Hepatocyte (in vitro differentiated cells): ENCODE measurements around the gene KIN. TPM values are rescaled to one million over a fixed set of nuclear protein-coding genes. Genes with fewer than 3 reads are reported as not detected.

Experiments used
- DNase-seq: peaks from one replicate; pipeline ENCODE4 v3.0.0-alpha.2; 2016; ENCODE audit warnings: low spot score
- H2AFZ ChIP-seq: fragments of 200-600 bp; sonication (generic); 2 replicates; pipeline ENCODE4 v1.6.0; 2016; ENCODE audit warnings: antibody characterized with exemption, mild to moderate bottlenecking
- H3K27ac ChIP-seq: fragments of 200-600 bp; sonication (generic); 2 replicates; pipeline ENCODE4 v1.5.1; 2016; ENCODE audit warnings: mild to moderate bottlenecking
- H3K27me3 ChIP-seq: fragments of 200-600 bp; sonication (generic); 2 replicates; pipeline ENCODE4 v1.6.1; 2016
- H3K36me3 ChIP-seq: fragments of 200-600 bp; sonication (generic); replicated peaks from 2 replicates; pipeline ENCODE4 v1.5.1; 2016; ENCODE audit warnings: low read depth; ENCODE audit not compliant: insufficient read depth
- H3K4me1 ChIP-seq: fragments of 200-600 bp; sonication (generic); 2 replicates; pipeline ENCODE4 v1.5.1; 2016; ENCODE audit warnings: mild to moderate bottlenecking, moderate library complexity; ENCODE audit not compliant: insufficient read depth
- H3K4me2 ChIP-seq: fragments of 200-600 bp; sonication (generic); 2 replicates; pipeline ENCODE4 v1.6.0; 2016
- H3K4me3 ChIP-seq: fragments of 200-600 bp; sonication (generic); 2 replicates; pipeline ENCODE4 v1.5.1; 2016; ENCODE audit warnings: mild to moderate bottlenecking
- H3K79me2 ChIP-seq: fragments of 200-600 bp; sonication (generic); 2 replicates; pipeline ENCODE4 v1.6.0; 2017; ENCODE audit warnings: mild to moderate bottlenecking
- H3K9me2 ChIP-seq: fragments of 200-600 bp; sonication (generic); replicated peaks from 2 replicates; pipeline ENCODE4 v1.6.0; 2017; ENCODE audit warnings: mild to moderate bottlenecking; ENCODE audit not compliant: insufficient read depth
- H3K9me3 ChIP-seq: fragments of 200-600 bp; sonication (generic); 2 replicates; pipeline ENCODE4 v1.5.1; 2016; ENCODE audit warnings: low read depth, mild to moderate bottlenecking
- H4K20me1 ChIP-seq: fragments of 200-600 bp; sonication (generic); 2 replicates; pipeline ENCODE4 v1.6.0; 2016; ENCODE audit warnings: mild to moderate bottlenecking; ENCODE audit not compliant: insufficient read depth, poor library complexity, severe bottlenecking
- EZH2 ChIP-seq: fragments of 200-600 bp; sonication (generic); IDR thresholded peaks from 2 replicates; pipeline ENCODE4 v1.6.1; 2016; ENCODE audit warnings: antibody characterized with exemption, mild to moderate bottlenecking, borderline replicate concordance
- EZH2phosphoT487 ChIP-seq: fragments of 200-600 bp; sonication (generic); IDR thresholded peaks from one replicate; pipeline ENCODE4 v1.6.1; 2018; ENCODE audit warnings: antibody characterized with exemption, mild to moderate bottlenecking, low read depth, moderate library complexity; ENCODE audit not compliant: unreplicated experiment, severe bottlenecking
- WGBS: methylation state at CpG from one replicate; pipeline ENCODE4 v1.1.6; 2016; ENCODE audit warnings: low lambda C conversion rate; ENCODE audit errors: missing lambda C conversion rate; 5-methylcytosine and 5-hydroxymethylcytosine counted together
- polyA plus RNA-seq: library from polyadenylated mRNA; unstranded; fragments of >200 nt; fragmentation: Nextera tagmentation; extraction: Ambion mirVana; gene quantifications from 2 replicates; pipeline ENCODE4 v1.2.1, GENCODE V29; 2016
- total RNA-seq: library from RNA; depleted of rRNA; stranded (reverse); fragments of >200 nt; gene quantifications from 2 replicates; pipeline ENCODE4 v1.2.3, GENCODE V29; 2014
- TF ChIP-seq, protein P1 (sequence below): fragments of 200-600 bp; sonication (generic); IDR thresholded peaks from 2 replicates; pipeline ENCODE4 v1.5.1; 2016; ENCODE audit warnings: antibody characterized with exemption, mild to moderate bottlenecking; ENCODE audit not compliant: poor library complexity

KIN gene
- total and polyA plus RNA-seq, 2 experiments from 2014 or later: 10.6 to 11.4 TPM

DNA sequence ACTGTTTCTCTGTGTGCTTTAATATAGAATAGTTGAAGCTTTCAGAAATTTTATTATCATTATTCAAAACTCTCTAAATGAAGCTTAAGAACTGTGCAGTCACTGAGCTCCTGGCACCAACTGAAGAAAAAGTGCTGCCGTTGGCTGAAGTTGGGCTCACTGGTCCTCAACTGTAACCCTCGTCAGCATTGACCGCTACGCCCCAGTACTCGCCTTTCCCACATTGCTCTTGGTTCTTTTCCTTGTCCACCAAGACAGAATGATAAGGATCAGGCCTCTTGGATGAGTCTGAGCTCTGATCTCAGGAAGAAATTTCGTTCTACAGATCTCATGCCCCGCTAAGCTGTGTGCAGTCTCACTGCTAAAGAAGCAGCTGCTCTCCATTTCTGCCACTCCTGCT, 22.6 kb upstream of the KIN start:
- H3K4me2 ChIP-seq: no peak overlapping the region
- WGBS: 79% methylated on average over 7 of the region's 7 CpGs
- TF ChIP-seq EZH2 (no peak), EZH2phosphoT487 (no peak)
- TF ChIP-seq, protein P1, sequence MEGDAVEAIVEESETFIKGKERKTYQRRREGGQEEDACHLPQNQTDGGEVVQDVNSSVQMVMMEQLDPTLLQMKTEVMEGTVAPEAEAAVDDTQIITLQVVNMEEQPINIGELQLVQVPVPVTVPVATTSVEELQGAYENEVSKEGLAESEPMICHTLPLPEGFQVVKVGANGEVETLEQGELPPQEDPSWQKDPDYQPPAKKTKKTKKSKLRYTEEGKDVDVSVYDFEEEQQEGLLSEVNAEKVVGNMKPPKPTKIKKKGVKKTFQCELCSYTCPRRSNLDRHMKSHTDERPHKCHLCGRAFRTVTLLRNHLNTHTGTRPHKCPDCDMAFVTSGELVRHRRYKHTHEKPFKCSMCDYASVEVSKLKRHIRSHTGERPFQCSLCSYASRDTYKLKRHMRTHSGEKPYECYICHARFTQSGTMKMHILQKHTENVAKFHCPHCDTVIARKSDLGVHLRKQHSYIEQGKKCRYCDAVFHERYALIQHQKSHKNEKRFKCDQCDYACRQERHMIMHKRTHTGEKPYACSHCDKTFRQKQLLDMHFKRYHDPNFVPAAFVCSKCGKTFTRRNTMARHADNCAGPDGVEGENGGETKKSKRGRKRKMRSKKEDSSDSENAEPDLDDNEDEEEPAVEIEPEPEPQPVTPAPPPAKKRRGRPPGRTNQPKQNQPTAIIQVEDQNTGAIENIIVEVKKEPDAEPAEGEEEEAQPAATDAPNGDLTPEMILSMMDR: no peak
- no peaks in the 10 kb centered on the region for H3K9me2 ChIP-seq
- no peak overlapping the region for H2AFZ ChIP-seq
- H3K27ac ChIP-seq: no peak overlapping the region
- H4K20me1 ChIP-seq: no peaks in the 10 kb centered on the region
- no peak overlapping the region for H3K4me3 ChIP-seq
- no peaks in the 10 kb centered on the region for H3K36me3 ChIP-seq
- no peaks in the 10 kb centered on the region for H3K9me3 ChIP-seq
- H3K27me3 ChIP-seq: no peaks in the 10 kb centered on the region
- H3K79me2 ChIP-seq: no peaks in the 10 kb centered on the region
- no peak for DNase-seq
- H3K4me1 ChIP-seq: peaks cover 6% of the 10 kb centered on the region

DNA sequence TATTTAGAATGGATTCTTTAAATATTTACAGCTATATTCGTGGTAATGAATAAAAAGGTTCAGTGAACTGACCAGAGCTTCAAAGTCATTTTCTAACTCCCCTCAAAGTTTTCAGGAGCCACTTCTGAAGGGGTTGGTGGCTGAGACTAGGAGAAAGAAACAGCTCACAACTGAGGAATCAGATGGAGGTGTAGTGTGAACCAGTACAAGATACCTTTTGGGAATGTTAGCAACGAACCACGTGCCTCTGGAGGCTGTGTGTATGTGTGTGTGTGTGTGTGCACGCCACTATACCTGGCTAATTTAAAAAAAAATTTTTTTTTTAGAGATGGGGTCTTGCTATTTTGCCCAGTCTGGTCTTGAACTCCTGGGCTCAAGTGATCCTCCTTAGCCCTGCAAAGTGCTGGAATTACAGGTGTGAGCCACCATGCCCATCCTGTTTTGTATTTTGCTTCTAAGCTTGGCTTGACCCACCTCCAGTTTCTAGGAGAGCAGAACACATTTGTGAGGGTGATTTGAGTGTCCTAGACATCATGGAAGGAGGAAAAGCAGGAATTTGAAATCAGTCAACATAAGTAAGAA, 21.0 kb upstream of the KIN start:
- TF ChIP-seq EZH2phosphoT487 (no peak), EZH2 (no peak)
- TF ChIP-seq, protein P1: no peak
- DNase-seq: no peak
- Histone ChIP-seq H3K27me3 (no peaks in the 10 kb centered on the region), H3K4me2 (no peak overlapping the region), H3K36me3 (no peaks in the 10 kb centered on the region), H3K27ac (no peak overlapping the region), H3K4me1 (peaks cover 6% of the 10 kb centered on the region), H3K79me2 (peaks cover 2% of the 10 kb centered on the region), H3K9me3 (no peaks in the 10 kb centered on the region), H3K4me3 (no peak overlapping the region), H3K9me2 (no peaks in the 10 kb centered on the region), H2AFZ (no peak overlapping the region), H4K20me1 (no peaks in the 10 kb centered on the region)
- WGBS: 72% methylated on average over 4 of the region's 4 CpGs

DNA sequence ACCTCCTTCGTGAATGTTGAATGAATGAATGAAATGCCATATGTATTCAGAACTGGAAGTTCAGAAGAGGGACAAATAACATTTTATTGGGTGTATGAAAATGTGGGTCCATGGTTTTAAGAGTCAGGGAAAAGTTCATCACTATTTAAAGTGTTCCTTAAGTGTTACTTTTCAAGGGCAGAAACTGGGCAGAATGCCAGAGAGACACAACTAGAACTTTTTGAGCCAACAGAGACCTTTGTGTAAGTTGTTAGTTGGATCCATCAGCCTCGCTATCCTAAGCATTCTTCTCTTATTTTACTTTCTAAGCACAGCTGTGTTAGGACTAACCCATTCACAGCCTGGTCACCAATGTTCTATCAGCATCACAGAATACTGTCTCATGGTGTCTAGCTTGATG, 16.9 kb upstream of the KIN start:
- Histone ChIP-seq H3K27ac (no peak overlapping the region), H3K36me3 (no peaks in the 10 kb centered on the region), H3K4me2 (no peak overlapping the region), H3K27me3 (no peaks in the 10 kb centered on the region), H3K4me1 (no peaks in the 10 kb centered on the region), H3K9me2 (no peaks in the 10 kb centered on the region), H3K9me3 (no peaks in the 10 kb centered on the region), H4K20me1 (no peaks in the 10 kb centered on the region), H3K79me2 (peaks cover 5% of the 10 kb centered on the region), H2AFZ (no peak overlapping the region), H3K4me3 (no peak overlapping the region)
- TF ChIP-seq EZH2 (no peak), EZH2phosphoT487 (no peak)
- DNase-seq: no peak
- WGBS: 45% methylated on average over 2 of the region's 2 CpGs

DNA sequence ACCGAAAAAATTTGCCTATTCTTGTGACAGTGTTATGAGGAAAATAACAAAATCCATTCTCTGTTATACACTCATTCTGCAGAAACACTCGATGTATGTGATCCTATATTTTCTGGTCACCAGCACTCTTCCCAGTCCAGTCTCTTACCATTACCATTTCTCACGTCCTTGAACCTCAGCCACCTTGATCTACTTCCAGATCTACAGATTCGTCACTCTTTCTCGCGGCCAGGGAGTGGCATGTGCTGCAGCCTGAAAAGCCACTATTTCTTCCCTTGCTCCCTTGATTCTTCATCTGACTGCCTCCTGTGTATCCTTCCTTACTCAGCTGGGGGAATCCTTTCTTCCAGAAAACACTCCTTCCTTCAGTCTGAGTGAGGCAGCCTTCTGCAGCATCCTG, 16.4 kb upstream of the KIN start:
- no peak for DNase-seq
- Histone ChIP-seq H3K4me2 (no peak overlapping the region), H3K9me2 (no peaks in the 10 kb centered on the region), H4K20me1 (no peaks in the 10 kb centered on the region), H3K9me3 (no peaks in the 10 kb centered on the region), H2AFZ (no peak overlapping the region), H3K36me3 (no peaks in the 10 kb centered on the region), H3K4me1 (no peaks in the 10 kb centered on the region), H3K79me2 (peaks cover 9% of the 10 kb centered on the region), H3K27me3 (no peaks in the 10 kb centered on the region), H3K27ac (no peak overlapping the region), H3K4me3 (no peak overlapping the region)
- no peak for TF ChIP-seq EZH2
- TF ChIP-seq, protein P1: no peak
- no peak for TF ChIP-seq EZH2phosphoT487
- 97% methylated on average over 6 of the region's 6 CpGs for WGBS
